GM12878 (cell line): ENCODE measurements around the gene PPP1R2B. TPM values are rescaled to one million over a fixed set of nuclear protein-coding genes. Genes with fewer than 3 reads are reported as not detected.

Experiments used
- BCLAF1 ChIP-seq: fragments of 450-650 bp; IDR thresholded peaks from 2 replicates; pipeline ENCODE4 v1.6.1; 2017; ENCODE audit warnings: antibody characterized with exemption, mild to moderate bottlenecking, moderate library complexity
- CEBPZ ChIP-seq: fragments of 150-350 bp; IDR thresholded peaks from 2 replicates; pipeline ENCODE4 v1.6.1; 2016; ENCODE audit warnings: low read depth, low read length
- EGR1 ChIP-seq, 2 experiments: IDR thresholded peaks; 1 replicate in 1 of 2; 2 replicates in 1 of 2; pipeline ENCODE4 v1.6.1; 2011 to 2012; ENCODE audit warnings: low read depth in 2 of 2, low read length in 2 of 2, borderline replicate concordance in 1 of 2, mild to moderate bottlenecking in 1 of 2, moderate library complexity in 1 of 2
- HDAC6 ChIP-seq: fragments of 200-600 bp; sonication (generic); IDR thresholded peaks from one replicate; pipeline ENCODE4 v1.8.0; 2017; ENCODE audit warnings: antibody characterized with exemption; ENCODE audit not compliant: unreplicated experiment
- IKZF1 ChIP-seq: fragments of 450-650 bp; conservative IDR thresholded peaks from 2 replicates; pipeline ENCODE4 v1.6.1; 2017; ENCODE audit warnings: antibody characterized with exemption, mild to moderate bottlenecking
- MLLT1 ChIP-seq: fragments of 450-650 bp; IDR thresholded peaks from 2 replicates; pipeline ENCODE4 v1.6.1; 2016; ENCODE audit warnings: mild to moderate bottlenecking
- MTA2 ChIP-seq: fragments of 450-650 bp; IDR thresholded peaks from 2 replicates; pipeline ENCODE4 v1.6.1; 2016; ENCODE audit warnings: low read depth, mild to moderate bottlenecking, moderate library complexity
- NBN ChIP-seq: fragments of 450-650 bp; IDR thresholded peaks from 2 replicates; pipeline ENCODE4 v1.6.1; 2016
- PBX3 ChIP-seq: IDR thresholded peaks from 2 replicates; pipeline ENCODE4 v1.6.1; 2011; ENCODE audit warnings: mild to moderate bottlenecking, low read depth, low read length, moderate library complexity; ENCODE audit not compliant: insufficient replicate concordance
- PKNOX1 ChIP-seq: fragments of 450-650 bp; IDR thresholded peaks from 2 replicates; pipeline ENCODE4 v1.6.1; 2016; ENCODE audit warnings: mild to moderate bottlenecking
- RUNX3 ChIP-seq: IDR thresholded peaks from 2 replicates; pipeline ENCODE4 v1.6.1; 2012; ENCODE audit warnings: low read length, inconsistent platforms
- SP1 ChIP-seq: IDR thresholded peaks from one replicate; pipeline ENCODE4 v1.6.1; 2011; ENCODE audit warnings: low read depth, low read length
- STAT1 ChIP-seq: fragments of 450-650 bp; conservative IDR thresholded peaks from 2 replicates; pipeline ENCODE4 v1.6.1; 2014; ENCODE audit warnings: antibody characterized with exemption, mild to moderate bottlenecking
- SUPT20H ChIP-seq: IDR thresholded peaks from 2 replicates; pipeline ENCODE4 v1.6.1; 2011; ENCODE audit warnings: low read depth, mild to moderate bottlenecking, low read length, moderate library complexity, borderline replicate concordance; ENCODE audit not compliant: control insufficient read depth
- ZNF24 ChIP-seq: fragments of 450-650 bp; IDR thresholded peaks from 2 replicates; pipeline ENCODE4 v1.6.1; 2017; ENCODE audit warnings: antibody characterized with exemption, mild to moderate bottlenecking
- ZNF687 ChIP-seq: fragments of 450-650 bp; IDR thresholded peaks from 2 replicates; pipeline ENCODE4 v1.6.1; 2017; ENCODE audit warnings: mild to moderate bottlenecking, moderate library complexity
- polyA plus RNA-seq, 11 experiments: library from polyadenylated mRNA; depleted of rRNA in 4 of 11; unstranded in 6 of 11; stranded (reverse) in 5 of 11; fragments of >200 nt; fragmentation: Nextera tagmentation in 4 of 11; fragmentation: Illumina TruSeq in 1 of 11; extraction: Ambion mirVana in 4 of 11; extraction: Trizol in 1 of 11; gene quantifications; 1 replicate in 1 of 11; 2 replicates in 10 of 11; pipeline versions ENCODE4 v1.2.1 to v1.2.3, GENCODE V29; 2011 to 2016; ENCODE audit warnings: inconsistent platforms in 2 of 11, missing spikeins in 2 of 11, low read depth in 1 of 11
- total RNA-seq, 4 experiments: library from RNA; depleted of rRNA in 3 of 4; stranded (reverse); fragments of >200 nt in 3 of 4; fragmentation: Illumina TruSeq in 1 of 4; extraction: Trizol in 1 of 4; gene quantifications; 2 replicates each; pipeline versions ENCODE4 v1.2.1 to v1.2.3, GENCODE V29; 2013 to 2021

Gene PPP1R2B
- total and polyA plus RNA-seq, 10 of the 15 experiments (the other 5 are each of a cell fraction or from before 2014, with no cell fraction given) = 0.02 to 0.13 (median 0.08) TPM; not detected in 5

- no peak for TF ChIP-seq BCLAF1
- peak; percentile 28; the same call in 1 of the 2 replicates for TF ChIP-seq ZNF24
- no peak for TF ChIP-seq SP1
- TF ChIP-seq NBN = 0 out of 2 replicates have a peak, but pooled peaks have one; percentile 51
- 0 out of 2 replicates have a peak, but pooled peaks have one; percentile 32 for TF ChIP-seq MLLT1
- no peak for TF ChIP-seq SUPT20H
- peak; percentile 52 for TF ChIP-seq RUNX3
- peak; percentile 48 for TF ChIP-seq PKNOX1
- peak; percentile 72 for TF ChIP-seq IKZF1
- TF ChIP-seq ZNF687 = peak; percentile 81
- no peak for TF ChIP-seq EGR1 (IDR thresholded peaks at IDR 0.05; ENCODE audit: borderline replicate concordance in 1 of 2, low read depth in 2 of 2, low read length in 2 of 2)
- peak; percentile 87 for TF ChIP-seq MTA2
- TF ChIP-seq CEBPZ = no peak
- peak; percentile 73 for TF ChIP-seq PBX3
- no peak for TF ChIP-seq HDAC6
- TF ChIP-seq STAT1 = no peak
Measured at GRCh38 chr5:156893517-156893916, 43.4 kb downstream of the PPP1R2B start (continued).
